MM.1S (cell line): ENCODE results near the gene FKBP2.

Source experiments
- EZH2phosphoT487 ChIP-seq: fragments of 300-600 bp; sonication (generic); IDR thresholded peaks from 2 replicates; pipeline ENCODE4 v1.6.1; 2018; ENCODE audit warnings: antibody characterized with exemption, low read length
- TF ChIP-seq, protein P1 (sequence below): fragments of 300-600 bp; sonication (generic); IDR thresholded peaks from 2 replicates; pipeline ENCODE4 v1.5.1; 2016; ENCODE audit warnings: antibody characterized with exemption, low read length, mixed read lengths

DNA sequence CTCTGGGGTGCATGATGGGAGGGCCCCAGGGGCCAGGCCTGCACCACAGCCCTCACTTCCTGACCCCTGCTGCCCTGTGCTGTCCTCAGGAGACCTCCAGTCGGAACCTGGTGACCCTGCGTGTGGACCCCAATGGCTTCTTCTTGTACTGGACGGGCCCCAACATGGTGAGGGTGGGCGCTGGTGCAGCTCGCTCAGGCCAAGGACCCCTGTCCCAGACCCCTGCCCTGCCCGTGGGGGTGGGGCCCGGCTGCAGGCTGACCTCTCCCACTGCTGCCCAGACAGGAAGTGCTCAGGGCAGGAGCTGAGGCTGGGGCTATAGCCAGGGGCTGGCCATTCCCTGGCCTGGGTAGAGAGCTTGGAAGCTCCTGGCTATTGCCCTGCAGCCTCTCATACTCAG lies 13.4 kb downstream of the FKBP2 start:
- TF ChIP-seq, protein P1, sequence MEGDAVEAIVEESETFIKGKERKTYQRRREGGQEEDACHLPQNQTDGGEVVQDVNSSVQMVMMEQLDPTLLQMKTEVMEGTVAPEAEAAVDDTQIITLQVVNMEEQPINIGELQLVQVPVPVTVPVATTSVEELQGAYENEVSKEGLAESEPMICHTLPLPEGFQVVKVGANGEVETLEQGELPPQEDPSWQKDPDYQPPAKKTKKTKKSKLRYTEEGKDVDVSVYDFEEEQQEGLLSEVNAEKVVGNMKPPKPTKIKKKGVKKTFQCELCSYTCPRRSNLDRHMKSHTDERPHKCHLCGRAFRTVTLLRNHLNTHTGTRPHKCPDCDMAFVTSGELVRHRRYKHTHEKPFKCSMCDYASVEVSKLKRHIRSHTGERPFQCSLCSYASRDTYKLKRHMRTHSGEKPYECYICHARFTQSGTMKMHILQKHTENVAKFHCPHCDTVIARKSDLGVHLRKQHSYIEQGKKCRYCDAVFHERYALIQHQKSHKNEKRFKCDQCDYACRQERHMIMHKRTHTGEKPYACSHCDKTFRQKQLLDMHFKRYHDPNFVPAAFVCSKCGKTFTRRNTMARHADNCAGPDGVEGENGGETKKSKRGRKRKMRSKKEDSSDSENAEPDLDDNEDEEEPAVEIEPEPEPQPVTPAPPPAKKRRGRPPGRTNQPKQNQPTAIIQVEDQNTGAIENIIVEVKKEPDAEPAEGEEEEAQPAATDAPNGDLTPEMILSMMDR, result no peak
- no peak for TF ChIP-seq EZH2phosphoT487
